ENCODE measurements around the gene ZNF763. TPM values are rescaled to one million over a fixed set of nuclear protein-coding genes. Genes with fewer than 3 reads are reported as not detected.
"Not testable (repeated sequence)": the region's sequence is repeated elsewhere in the genome, so short reads cannot be mapped to it uniquely, and the experiment has no call there.

ZNF763 gene
- 2.4 TPM for polyA plus RNA-seq

- Mint-ChIP-seq H3K4me1 (peaks cover 23 to 29% (median 28%) of the 10 kb centered on the region in 3 donors), H3K9me3 (peaks cover 0 to 3% (median 0%) of the 10 kb centered on the region in 3 donors), H3K36me3 (peaks cover 10% of the 10 kb centered on the region), H3K27ac (peak within 1 kb of the TSS; percentile 92 to 98 (median 94)), H3K27me3 (no peaks in the 10 kb centered on the region), H3K4me3 (peak within 1 kb of the TSS; percentile 90 to 99 (median 96))
These were observed at the start of gene ZNF763 for GRCh38 chr19:11964858-11965645. Gene ZNF763 (plus strand): TSS chr19:11965040. CDS start chr19:11965209, 169 bp downstream.

GRCh38 chr19:11921852-11922495 lies 42.9 kb upstream of the ZNF763 start:
- H3K4me1 Mint-ChIP-seq: peaks cover 19 to 20% (median 19%) of the 10 kb centered on the region in 3 donors
- H3K36me3 Mint-ChIP-seq: peaks cover 2% of the 10 kb centered on the region
- no peaks in the 10 kb centered on the region for H3K27me3 Mint-ChIP-seq
- no peaks in the 10 kb centered on the region for H3K9me3 Mint-ChIP-seq
- H3K4me3 Mint-ChIP-seq: peak overlapping the region in 1 of 4 donors; percentile 12
- H3K27ac Mint-ChIP-seq: no peak overlapping the region

DNA sequence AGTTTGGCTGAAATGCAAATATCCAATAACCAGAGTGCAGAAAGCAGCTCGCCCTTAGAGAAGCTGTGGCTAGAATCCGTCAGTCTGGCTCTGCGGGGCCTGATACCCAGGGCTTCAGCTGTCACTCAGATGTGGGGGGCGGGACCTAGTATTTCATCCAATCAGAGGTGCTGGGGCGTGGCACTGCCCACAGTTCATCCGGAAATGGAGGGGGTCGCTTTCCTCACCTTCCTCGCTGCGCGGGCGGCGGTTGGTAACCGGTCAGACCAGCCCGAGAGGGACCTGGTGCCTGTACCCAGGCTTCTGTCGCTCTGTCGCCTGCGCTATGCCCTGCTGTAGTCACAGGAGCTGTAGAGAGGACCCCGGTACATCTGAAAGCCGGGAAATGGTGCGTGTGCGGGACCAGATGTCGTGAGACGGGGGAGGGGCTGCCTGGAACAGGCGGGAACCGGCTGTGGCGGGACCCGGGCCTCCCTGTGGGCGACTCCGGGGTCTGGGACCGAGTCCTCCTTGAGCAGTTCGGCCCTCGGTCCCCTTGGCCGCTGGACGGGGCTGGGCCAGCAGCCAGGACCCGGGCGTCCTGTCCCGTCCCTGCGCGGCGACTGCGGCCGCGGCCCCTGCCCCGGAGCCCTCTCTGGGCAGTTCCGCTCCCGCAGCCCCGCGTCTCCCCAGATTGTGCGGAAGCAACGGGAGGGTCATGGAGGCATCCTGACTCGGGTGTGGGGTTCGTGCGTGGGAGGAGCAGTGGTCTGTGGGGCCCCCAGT lies 39.8 kb upstream of the ZNF763 start, which contains the start of gene ZNF700:
Gene ZNF700, plus strand, starts transcription at position 222 of the 765 bp plus-strand sequence. Its CDS starts 104 bp downstream, at position 326.
- no peaks in the 10 kb centered on the region for H3K36me3 Mint-ChIP-seq
- H3K27ac Mint-ChIP-seq: peak within 1 kb of the TSS; percentile 89 to 99 (median 92)
- no peaks in the 10 kb centered on the region for H3K9me3 Mint-ChIP-seq
- peak within 1 kb of the TSS; percentile 90 to 99 (median 96) for H3K4me3 Mint-ChIP-seq
- H3K27me3 Mint-ChIP-seq: no peaks in the 10 kb centered on the region
- peaks cover 26 to 28% (median 28%) of the 10 kb centered on the region in 3 donors for H3K4me1 Mint-ChIP-seq

- Mint-ChIP-seq H3K4me3 (peak overlapping the region; percentile 90 to 96 (median 95)), H3K4me1 (peaks cover 28 to 32% (median 29%) of the 10 kb centered on the region in 3 donors), H3K27ac (peak overlapping the region; percentile 76 to 92 (median 89))
- H3K27me3 Mint-ChIP-seq, H3K36me3 Mint-ChIP-seq, H3K9me3 Mint-ChIP-seq: not testable (repeated sequence)
These were observed 39.1 kb upstream of the ZNF763 start for GRCh38 chr19:11925651-11926187.

DNA sequence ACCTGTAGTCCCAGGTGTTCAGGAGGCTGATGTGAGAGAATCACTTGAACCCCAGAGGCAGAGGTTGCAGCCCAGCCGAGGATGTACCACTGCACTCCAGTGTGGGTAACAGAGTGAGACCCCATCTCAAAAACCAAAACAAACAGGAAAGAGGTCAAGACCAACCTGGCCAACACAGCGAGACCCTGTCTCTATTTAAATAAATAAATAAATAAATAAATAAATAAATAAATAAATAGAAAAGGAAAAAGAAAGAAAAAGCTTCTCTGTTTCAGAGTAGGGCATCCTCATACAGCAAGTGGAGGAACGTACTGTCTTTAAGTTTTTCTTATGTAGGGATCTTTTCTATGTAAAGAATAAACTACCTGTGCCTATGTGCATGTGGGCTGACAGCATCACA lies 37.6 kb upstream of the ZNF763 start:
- H3K27me3 Mint-ChIP-seq: no peaks in the 10 kb centered on the region
- no peaks in the 10 kb centered on the region for H3K9me3 Mint-ChIP-seq
- H3K4me3 Mint-ChIP-seq: peak overlapping the region in 3 of 4 donors; percentile 16 to 90 (median 58)
- peaks cover 37 to 41% (median 39%) of the 10 kb centered on the region in 3 donors for H3K4me1 Mint-ChIP-seq
- no peaks in the 10 kb centered on the region for H3K36me3 Mint-ChIP-seq
- H3K27ac Mint-ChIP-seq: peak overlapping the region in 1 of 3 donors; percentile 12

- Mint-ChIP-seq H3K4me1 (peaks cover 25 to 39% (median 27%) of the 10 kb centered on the region in 3 donors), H3K9me3 (peaks cover 0 to 4% (median 0%) of the 10 kb centered on the region in 3 donors), H3K4me3 (peak overlapping the region in 2 of 4 donors; percentile 28 to 80), H3K27ac (peak overlapping the region in 1 of 3 donors; percentile 87), H3K27me3 (no peaks in the 10 kb centered on the region), H3K36me3 (no peaks in the 10 kb centered on the region)
These were observed 33.8 kb upstream of the ZNF763 start for GRCh38 chr19:11931051-11931450.

- Mint-ChIP-seq H3K9me3 (peaks cover 0 to 5% (median 0%) of the 10 kb centered on the region in 3 donors), H3K4me3 (peak overlapping the region in 2 of 4 donors; percentile 14 to 80), H3K36me3 (no peaks in the 10 kb centered on the region), H3K4me1 (peaks cover 23 to 34% (median 24%) of the 10 kb centered on the region in 3 donors), H3K27me3 (no peaks in the 10 kb centered on the region), H3K27ac (peak overlapping the region in 1 of 3 donors; percentile 87)
These were observed 33.3 kb upstream of the ZNF763 start for GRCh38 chr19:11931513-11931912.

GRCh38 chr19:11935829-11936228 lies 29.0 kb upstream of the ZNF763 start:
- not testable (repeated sequence) for H3K27ac Mint-ChIP-seq, H3K4me3 Mint-ChIP-seq, H3K27me3 Mint-ChIP-seq
- Mint-ChIP-seq H3K4me1 (peaks cover 11 to 20% (median 12%) of the 10 kb centered on the region in 3 donors), H3K36me3 (peaks cover 13% of the 10 kb centered on the region), H3K9me3 (peaks cover 0 to 13% (median 4%) of the 10 kb centered on the region in 3 donors)

- not testable (repeated sequence) for H3K27me3 Mint-ChIP-seq, H3K27ac Mint-ChIP-seq
- Mint-ChIP-seq H3K9me3 (peaks cover 0 to 25% (median 16%) of the 10 kb centered on the region in 3 donors), H3K4me1 (peaks cover under 1 to 10% (median 3%) of the 10 kb centered on the region in 3 donors), H3K36me3 (peaks cover 26% of the 10 kb centered on the region), H3K4me3 (peak overlapping the region in 1 of 4 donors; percentile 70)
These were observed 26.5 kb upstream of the ZNF763 start for GRCh38 chr19:11938383-11938782.

GRCh38 chr19:11941361-11941887 lies 23.4 kb upstream of the ZNF763 start:
- H3K27ac Mint-ChIP-seq, H3K4me3 Mint-ChIP-seq, H3K27me3 Mint-ChIP-seq, H3K4me1 Mint-ChIP-seq: not testable (repeated sequence)
- Mint-ChIP-seq H3K9me3 (peaks cover 7 to 33% (median 27%) of the 10 kb centered on the region in 3 donors), H3K36me3 (peaks cover 35% of the 10 kb centered on the region)

DNA sequence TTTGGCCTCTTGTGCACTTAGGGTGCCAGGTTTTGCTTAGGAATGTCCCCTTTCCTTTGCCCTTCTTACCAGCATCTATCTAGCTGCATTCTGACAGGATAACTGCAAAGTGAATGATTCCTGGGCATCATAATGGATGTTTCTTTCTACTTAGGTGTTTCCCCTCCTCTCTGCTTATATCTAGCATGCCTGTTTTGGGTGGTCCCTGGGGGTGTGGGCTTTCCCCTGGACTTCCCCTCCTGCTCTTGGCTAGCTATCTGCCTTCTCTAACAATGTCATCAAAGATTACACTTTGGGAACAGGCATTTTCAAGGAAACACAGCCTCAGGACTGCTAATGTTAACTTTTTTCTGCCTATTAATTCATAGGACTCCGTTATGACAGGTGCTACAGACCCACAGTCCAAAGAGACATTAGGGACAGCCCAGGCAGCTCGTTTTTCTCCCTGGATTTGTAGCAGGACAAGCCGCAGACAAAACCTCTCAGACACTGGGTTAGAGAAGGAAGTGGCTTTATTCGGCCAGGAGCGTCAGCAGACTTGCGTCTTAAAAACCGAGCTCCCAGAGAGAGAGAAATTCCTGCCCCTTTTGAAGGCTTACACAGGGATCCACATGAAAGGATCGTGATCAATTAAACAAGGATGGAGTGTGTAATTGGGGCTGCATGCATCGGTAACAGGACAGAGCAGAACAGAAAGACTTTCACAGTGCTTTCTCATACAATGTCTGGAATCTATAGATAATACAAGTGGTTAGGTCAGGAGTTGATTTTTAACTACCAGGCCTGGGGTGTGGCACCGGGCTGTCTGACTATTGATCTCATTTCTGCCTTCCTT lies 22.6 kb upstream of the ZNF763 start:
- peaks cover 36% of the 10 kb centered on the region for H3K36me3 Mint-ChIP-seq
- no peak overlapping the region for H3K4me3 Mint-ChIP-seq
- H3K27me3 Mint-ChIP-seq: no peaks in the 10 kb centered on the region
- peaks cover 0 to 1% (median 0%) of the 10 kb centered on the region in 3 donors for H3K4me1 Mint-ChIP-seq
- H3K27ac Mint-ChIP-seq: no peak overlapping the region
- H3K9me3 Mint-ChIP-seq: peaks cover 10 to 37% (median 26%) of the 10 kb centered on the region in 3 donors

DNA sequence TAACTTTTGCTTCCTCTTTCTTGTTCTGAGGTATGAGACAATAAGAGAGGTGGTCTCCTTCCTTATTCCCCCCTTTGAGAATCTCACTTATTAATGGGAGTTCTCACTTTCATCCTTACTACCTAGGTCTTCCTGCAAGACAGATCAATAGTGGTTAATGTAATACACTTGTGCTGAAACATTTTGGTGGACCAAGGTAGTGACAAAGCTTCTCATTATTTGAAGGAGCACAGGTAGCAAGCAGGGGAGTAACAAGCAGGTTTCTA lies 22.1 kb upstream of the ZNF763 start:
- Mint-ChIP-seq H3K9me3 (peaks cover 10 to 40% (median 32%) of the 10 kb centered on the region in 3 donors), H3K4me3 (no peak overlapping the region), H3K27ac (peak overlapping the region in 1 of 3 donors; percentile 16)

DNA sequence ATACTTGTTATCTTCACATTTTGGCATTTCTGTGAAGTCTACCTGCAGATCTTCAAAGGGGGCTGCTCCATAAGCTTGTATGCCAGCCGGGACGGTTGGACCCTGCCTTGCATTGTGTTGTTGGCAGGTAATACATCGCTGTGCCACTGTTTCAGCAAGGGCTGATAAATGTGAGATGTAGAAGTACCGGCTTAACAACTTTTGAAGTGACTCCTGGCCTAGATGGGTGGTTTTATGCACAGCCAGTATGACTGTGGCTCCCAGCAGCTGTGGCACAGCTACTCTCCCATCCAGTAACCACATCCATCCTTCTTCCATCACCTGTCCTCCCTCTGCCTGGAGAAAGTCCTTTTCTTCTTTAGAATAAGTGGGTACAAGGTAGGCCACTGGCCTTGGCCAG lies 20.2 kb upstream of the ZNF763 start:
- H3K27me3 Mint-ChIP-seq: no peaks in the 10 kb centered on the region
- peaks cover 54% of the 10 kb centered on the region for H3K36me3 Mint-ChIP-seq
- peaks cover 22 to 55% (median 47%) of the 10 kb centered on the region in 3 donors for H3K9me3 Mint-ChIP-seq
- peak overlapping the region in 1 of 4 donors; percentile 66 for H3K4me3 Mint-ChIP-seq
- H3K4me1 Mint-ChIP-seq: no peaks in the 10 kb centered on the region
- H3K27ac Mint-ChIP-seq: peak overlapping the region in 1 of 3 donors; percentile 53

More for the DNA sequence above, 22.1 kb upstream of the ZNF763 start:
- H3K36me3 Mint-ChIP-seq: peaks cover 40% of the 10 kb centered on the region
- no peaks in the 10 kb centered on the region for H3K27me3 Mint-ChIP-seq
- no peaks in the 10 kb centered on the region for H3K4me1 Mint-ChIP-seq
